ENCODE results near the gene FNDC10.
"Not testable (repeated sequence)": the region's sequence is repeated elsewhere in the genome, so short reads cannot be mapped to it uniquely, and the experiment has no call there.

FNDC10 gene

GRCh38 chr1:1559066-1559465 is 40.9 kb downstream of the FNDC10 start:
- H3K4me3 ChIP-seq (replicated peaks in 1 of 2; ENCODE audit: low read depth in 2 of 2, low read length in 2 of 2) = no peak overlapping the region
- DNase-seq (ENCODE audit: low read depth in 2 of 2) = no peak
- no peak for TF ChIP-seq CTCF (IDR thresholded peaks at IDR 0.05; ENCODE audit: low read depth, low read length)

- H3K4me3 ChIP-seq (replicated peaks in 1 of 2; ENCODE audit: low read depth in 2 of 2, low read length in 2 of 2) = no peak overlapping the region
- no peak for DNase-seq (ENCODE audit: low read depth in 2 of 2)
- TF ChIP-seq CTCF (IDR thresholded peaks at IDR 0.05; ENCODE audit: low read depth, low read length) = no peak
Measured at GRCh38 chr1:1558591-1558990, 41.3 kb downstream of the FNDC10 start.

GRCh38 chr1:1557688-1558087 is 42.2 kb downstream of the FNDC10 start:
- DNase-seq (ENCODE audit: low read depth in 2 of 2); H3K4me3 ChIP-seq (replicated peaks in 1 of 2; ENCODE audit: low read depth in 2 of 2, low read length in 2 of 2): not testable (repeated sequence)

- not testable (repeated sequence) for DNase-seq (ENCODE audit: low read depth in 2 of 2); H3K4me3 ChIP-seq (replicated peaks in 1 of 2; ENCODE audit: low read depth in 2 of 2, low read length in 2 of 2)
Measured at GRCh38 chr1:1556961-1557360, 43.0 kb downstream of the FNDC10 start.

- no peak overlapping the region for H3K4me3 ChIP-seq (replicated peaks in 1 of 2; ENCODE audit: low read depth in 2 of 2, low read length in 2 of 2)
- no peak for TF ChIP-seq CTCF (IDR thresholded peaks at IDR 0.05; ENCODE audit: low read depth, low read length)
- DNase-seq (ENCODE audit: low read depth in 2 of 2) = no peak
Measured at GRCh38 chr1:1556505-1556904, 43.4 kb downstream of the FNDC10 start.

GRCh38 chr1:1554926-1555915 is 44.7 kb downstream of the FNDC10 start:
- H3K4me3 ChIP-seq (replicated peaks in 1 of 2; ENCODE audit: low read depth in 2 of 2, low read length in 2 of 2) = no peak overlapping the region
- DNase-seq (ENCODE audit: low read depth in 2 of 2) = peak; percentile 79 to 81
- TF ChIP-seq CTCF (IDR thresholded peaks at IDR 0.05; ENCODE audit: low read depth, low read length) = no peak

- no peak for DNase-seq (ENCODE audit: low read depth in 2 of 2)
- TF ChIP-seq CTCF (IDR thresholded peaks at IDR 0.05; ENCODE audit: low read depth, low read length) = no peak
- H3K4me3 ChIP-seq (replicated peaks in 1 of 2; ENCODE audit: low read depth in 2 of 2, low read length in 2 of 2) = no peak overlapping the region
Measured at GRCh38 chr1:1554550-1554925, 45.4 kb downstream of the FNDC10 start.

All from cardiac fibroblast (primary cell).